Kasumi-1 (cell line): ENCODE results near the gene DLG4.

ENCODE experiments used
- DNase-seq, 2 experiments: peaks; one replicate each; lab custom pipeline; 2025; lab: John Stamatoyannopoulos, UW

Gene DLG4

GRCh38 chr17:7219812-7220592 is at the start of gene DLG4, which contains the start of gene ACADVL:
TSS of gene DLG4 (minus strand) at chr17:7219836.
TSS of gene ACADVL (plus strand) at chr17:7219938. CDS start at chr17:7219985, 47 bp downstream.
- DNase-seq = peak in 1 of 2 experiments; percentile 41

GRCh38 chr17:7266784-7267183 is 47.1 kb upstream of the DLG4 start:
- DNase-seq = no peak

- no peak for DNase-seq
Measured at GRCh38 chr17:7263801-7264078, 44.1 kb upstream of the DLG4 start.

GRCh38 chr17:7262935-7263800 is 43.5 kb upstream of the DLG4 start:
- no peak for DNase-seq

- no peak for DNase-seq
Measured at GRCh38 chr17:7262192-7262934, 42.7 kb upstream of the DLG4 start, which contains the start of gene CLDN7. TSS of gene CLDN7 (minus strand) at chr17:7262478. CDS start at chr17:7262043, 435 bp downstream.

- no peak for DNase-seq
Measured at GRCh38 chr17:7261379-7262191, 41.9 kb upstream of the DLG4 start.

GRCh38 chr17:7260651-7261378 is 41.2 kb upstream of the DLG4 start:
- DNase-seq = no peak

- DNase-seq = no peak
Measured at GRCh38 chr17:7260151-7260550, 40.5 kb upstream of the DLG4 start.

- DNase-seq = no peak
Measured at GRCh38 chr17:7259555-7259889, 39.9 kb upstream of the DLG4 start.

GRCh38 chr17:7258731-7259554 is 39.3 kb upstream of the DLG4 start:
- DNase-seq = no peak

GRCh38 chr17:7256766-7257456 is 37.3 kb upstream of the DLG4 start:
- DNase-seq = no peak

GRCh38 chr17:7254511-7254910 is 34.9 kb upstream of the DLG4 start:
- DNase-seq = no peak

GRCh38 chr17:7253082-7253481 is 33.4 kb upstream of the DLG4 start:
- no peak for DNase-seq

- DNase-seq = peak; percentile 59 to 67
Measured at GRCh38 chr17:7252176-7253043, 32.8 kb upstream of the DLG4 start, which contains the start of gene ELP5. TSS of gene ELP5 (plus strand) at chr17:7252215. CDS start at chr17:7252551, 336 bp downstream.

GRCh38 chr17:7251661-7252175 is 32.1 kb upstream of the DLG4 start, which contains the start of gene CTDNEP1:
TSS of gene CTDNEP1 (minus strand) at chr17:7251734. CDS start at chr17:7251296, 438 bp downstream.
- peak; percentile 91 to 95 for DNase-seq

GRCh38 chr17:7250695-7251627 is 31.3 kb upstream of the DLG4 start:
- DNase-seq = no peak

GRCh38 chr17:7249830-7250229 is 30.2 kb upstream of the DLG4 start:
- peak in 1 of 2 experiments; percentile 19 for DNase-seq
